Measurements from ENCODE around the gene LGALS4. TPM values are rescaled to one million over a fixed set of nuclear protein-coding genes. Genes with fewer than 3 reads are reported as not detected.
"Not testable (repeated sequence)": the region's sequence is repeated elsewhere in the genome, so short reads cannot be mapped to it uniquely, and the experiment has no call there.

The LGALS4 gene
- total RNA-seq, 4 donors from 2014 or later, result 1.1 to 2.7 (median 1.9) TPM

GRCh38 chr19:38766276-38767047, 46.3 kb downstream of the LGALS4 start:
- no peak for TF ChIP-seq POLR2A (IDR thresholded peaks at IDR 0.05)
- TF ChIP-seq, protein P1, sequence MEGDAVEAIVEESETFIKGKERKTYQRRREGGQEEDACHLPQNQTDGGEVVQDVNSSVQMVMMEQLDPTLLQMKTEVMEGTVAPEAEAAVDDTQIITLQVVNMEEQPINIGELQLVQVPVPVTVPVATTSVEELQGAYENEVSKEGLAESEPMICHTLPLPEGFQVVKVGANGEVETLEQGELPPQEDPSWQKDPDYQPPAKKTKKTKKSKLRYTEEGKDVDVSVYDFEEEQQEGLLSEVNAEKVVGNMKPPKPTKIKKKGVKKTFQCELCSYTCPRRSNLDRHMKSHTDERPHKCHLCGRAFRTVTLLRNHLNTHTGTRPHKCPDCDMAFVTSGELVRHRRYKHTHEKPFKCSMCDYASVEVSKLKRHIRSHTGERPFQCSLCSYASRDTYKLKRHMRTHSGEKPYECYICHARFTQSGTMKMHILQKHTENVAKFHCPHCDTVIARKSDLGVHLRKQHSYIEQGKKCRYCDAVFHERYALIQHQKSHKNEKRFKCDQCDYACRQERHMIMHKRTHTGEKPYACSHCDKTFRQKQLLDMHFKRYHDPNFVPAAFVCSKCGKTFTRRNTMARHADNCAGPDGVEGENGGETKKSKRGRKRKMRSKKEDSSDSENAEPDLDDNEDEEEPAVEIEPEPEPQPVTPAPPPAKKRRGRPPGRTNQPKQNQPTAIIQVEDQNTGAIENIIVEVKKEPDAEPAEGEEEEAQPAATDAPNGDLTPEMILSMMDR (IDR thresholded peaks at IDR 0.05), result no peak
- no peak overlapping the region for H3K4me3 ChIP-seq (ENCODE audit: low read depth, poor library complexity, severe bottlenecking)
- WGBS, 2 donors, result 88 to 91% methylated on average over 10 of the region's 10 CpGs
- DNase-seq (ENCODE audit: low spot score in 2 of 2), result no peak
- intact Hi-C loops (cut with DNase I; ENCODE audit: low total_unique reads), result no loop called here

- no peak for TF ChIP-seq POLR2A (IDR thresholded peaks at IDR 0.05)
- TF ChIP-seq, protein P1 (IDR thresholded peaks at IDR 0.05), result no peak
- intact Hi-C loops (cut with DNase I; ENCODE audit: low total_unique reads), result no loop called here
- DNase-seq (ENCODE audit: low spot score in 2 of 2), result no peak
- WGBS, 2 donors, result 99 to 100% methylated on average over 2 of the region's 2 CpGs
- H3K4me3 ChIP-seq (ENCODE audit: low read depth, poor library complexity, severe bottlenecking), result no peak overlapping the region
Measured at GRCh38 chr19:38765214-38765613, 47.5 kb downstream of the LGALS4 start.

DNA sequence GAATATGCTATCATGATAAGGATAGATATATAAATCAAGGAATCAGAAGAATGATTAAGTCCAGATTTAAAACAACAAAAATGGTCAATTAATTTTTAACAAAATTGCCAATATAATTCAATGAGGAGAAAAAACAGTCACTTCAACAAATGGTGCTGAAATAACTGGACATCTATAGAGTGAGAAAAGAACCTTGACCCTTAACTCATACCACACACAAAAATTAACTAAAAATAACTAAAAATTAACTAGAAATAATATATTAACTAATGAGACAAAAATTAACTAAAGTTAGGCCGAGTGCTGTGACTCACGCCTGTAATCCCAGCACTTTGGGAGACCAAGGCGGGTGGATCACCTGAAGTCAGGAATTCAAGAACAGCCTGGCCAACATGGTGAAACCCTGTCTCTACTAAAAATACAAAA, 48.9 kb downstream of the LGALS4 start:
- no peak overlapping the region for H3K4me3 ChIP-seq (ENCODE audit: low read depth, poor library complexity, severe bottlenecking)
- TF ChIP-seq POLR2A (IDR thresholded peaks at IDR 0.05), result no peak
- TF ChIP-seq, protein P1 (IDR thresholded peaks at IDR 0.05), result no peak
- 92 to 95% methylated on average over 3 of the region's 3 CpGs for WGBS, 2 donors
- intact Hi-C loops (cut with DNase I; ENCODE audit: low total_unique reads), result no loop called here
- DNase-seq (ENCODE audit: low spot score in 2 of 2), result no peak

- 93 to 96% methylated on average over 9 of the region's 9 CpGs for WGBS, 2 donors
- DNase-seq (ENCODE audit: low spot score in 2 of 2); intact Hi-C loops (cut with DNase I; ENCODE audit: low total_unique reads); H3K4me3 ChIP-seq (ENCODE audit: low read depth, poor library complexity, severe bottlenecking): not testable (repeated sequence)
Measured at GRCh38 chr19:38761884-38762389, 50.8 kb downstream of the LGALS4 start.

- WGBS, 2 donors, result 70 to 87% methylated on average over 6 of the region's 6 CpGs
- DNase-seq (ENCODE audit: low spot score in 2 of 2); H3K4me3 ChIP-seq (ENCODE audit: low read depth, poor library complexity, severe bottlenecking); intact Hi-C loops (cut with DNase I; ENCODE audit: low total_unique reads): not testable (repeated sequence)
Measured at GRCh38 chr19:38760805-38761517, 51.8 kb downstream of the LGALS4 start.

GRCh38 chr19:38759590-38760003, 53.1 kb downstream of the LGALS4 start:
- H3K4me3 ChIP-seq (ENCODE audit: low read depth, poor library complexity, severe bottlenecking), result no peak overlapping the region
- TF ChIP-seq POLR2A (IDR thresholded peaks at IDR 0.05), result no peak
- TF ChIP-seq, protein P1 (IDR thresholded peaks at IDR 0.05), result no peak
- DNase-seq (ENCODE audit: low spot score in 2 of 2), result no peak
- WGBS, 2 donors, result 69 to 77% methylated on average over 10 of the region's 10 CpGs
- intact Hi-C loops (cut with DNase I; ENCODE audit: low total_unique reads), result no loop called here

DNA sequence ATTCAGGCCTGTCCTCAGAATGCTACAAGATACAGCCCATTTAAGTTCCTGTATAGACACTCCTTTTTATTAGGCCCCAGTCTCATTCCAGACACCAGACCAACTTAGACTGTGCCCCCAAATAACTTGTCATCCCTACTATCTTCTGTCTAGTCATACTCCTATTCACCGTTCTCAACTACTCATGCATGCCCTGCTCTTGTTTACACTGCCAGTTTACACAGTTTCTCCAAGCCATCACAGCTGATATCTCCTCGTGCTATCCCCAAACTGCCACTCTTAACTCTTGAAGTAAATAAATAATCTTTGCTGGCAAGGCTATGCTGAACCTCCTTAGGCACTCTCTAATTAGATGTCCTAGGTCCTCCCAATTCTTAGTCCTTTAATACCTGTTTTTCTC, 58.5 kb downstream of the LGALS4 start:
- DNase-seq (ENCODE audit: low spot score in 2 of 2); H3K4me3 ChIP-seq (ENCODE audit: low read depth, poor library complexity, severe bottlenecking); intact Hi-C loops (cut with DNase I; ENCODE audit: low total_unique reads): not testable (repeated sequence)
- 86% methylated on average over 1 of the region's 2 CpGs; no CpG with 5 or more reads in 1 of the 2 donors for WGBS, 2 donors

DNA sequence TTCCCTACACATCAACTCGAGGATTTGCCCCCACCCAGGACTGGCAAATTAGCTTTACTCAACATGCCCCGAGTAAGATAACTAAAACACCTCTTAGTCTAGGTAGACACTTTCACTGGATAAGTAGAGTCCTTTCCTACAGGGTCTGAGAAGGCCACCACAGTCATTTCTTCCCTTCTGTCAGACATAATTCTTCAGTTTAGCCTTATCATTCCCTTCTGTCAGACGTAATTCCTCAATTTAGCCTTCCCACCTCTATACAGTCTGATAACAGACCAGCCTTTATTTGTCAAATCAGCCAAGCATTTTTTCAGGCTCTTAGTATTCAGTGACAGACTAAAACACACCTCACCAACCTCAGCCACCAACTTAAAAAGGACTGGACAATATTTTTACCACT, 59.0 kb downstream of the LGALS4 start:
- DNase-seq (ENCODE audit: low spot score in 2 of 2); H3K4me3 ChIP-seq (ENCODE audit: low read depth, poor library complexity, severe bottlenecking); intact Hi-C loops (cut with DNase I; ENCODE audit: low total_unique reads): not testable (repeated sequence)
- WGBS, 2 donors, result 75 to 91% methylated on average over 3 of the region's 3 CpGs
